GM10266 (cell line): ENCODE results near the gene MAP3K2.

Experiments used
- DNase-seq: peaks from one replicate; pipeline ENCODE4 v3.0.0; 2012; ENCODE audit errors: extremely low spot score
- TF ChIP-seq, protein P1 (sequence below): IDR thresholded peaks from 2 replicates; pipeline ENCODE4 v1.5.1; 2012; ENCODE audit warnings: mild to moderate bottlenecking, low read depth; ENCODE audit not compliant: control insufficient read depth, insufficient read depth; ENCODE audit errors: missing control alignments

MAP3K2 gene

DNA sequence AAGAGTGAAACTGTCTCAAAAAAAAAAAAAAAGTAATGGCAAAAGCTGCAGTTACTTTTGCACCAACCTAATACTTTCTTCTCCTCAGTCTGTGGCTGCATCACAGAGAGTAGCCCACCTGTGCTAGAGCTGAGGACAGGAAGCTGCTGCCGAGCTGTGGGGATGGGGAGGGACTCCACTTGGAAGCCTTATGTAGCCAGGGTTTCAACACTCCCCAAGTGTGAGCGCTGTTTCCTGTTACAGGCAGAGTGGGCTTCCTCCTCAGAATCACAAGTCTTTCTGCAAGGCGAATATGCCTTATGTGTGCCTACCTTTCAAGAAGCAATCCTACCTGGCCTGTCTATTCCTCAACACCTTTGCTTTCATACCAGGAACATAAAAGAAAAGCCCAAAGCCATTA, 131.4 kb downstream of the MAP3K2 start:
- DNase-seq, result no peak
- TF ChIP-seq, protein P1, sequence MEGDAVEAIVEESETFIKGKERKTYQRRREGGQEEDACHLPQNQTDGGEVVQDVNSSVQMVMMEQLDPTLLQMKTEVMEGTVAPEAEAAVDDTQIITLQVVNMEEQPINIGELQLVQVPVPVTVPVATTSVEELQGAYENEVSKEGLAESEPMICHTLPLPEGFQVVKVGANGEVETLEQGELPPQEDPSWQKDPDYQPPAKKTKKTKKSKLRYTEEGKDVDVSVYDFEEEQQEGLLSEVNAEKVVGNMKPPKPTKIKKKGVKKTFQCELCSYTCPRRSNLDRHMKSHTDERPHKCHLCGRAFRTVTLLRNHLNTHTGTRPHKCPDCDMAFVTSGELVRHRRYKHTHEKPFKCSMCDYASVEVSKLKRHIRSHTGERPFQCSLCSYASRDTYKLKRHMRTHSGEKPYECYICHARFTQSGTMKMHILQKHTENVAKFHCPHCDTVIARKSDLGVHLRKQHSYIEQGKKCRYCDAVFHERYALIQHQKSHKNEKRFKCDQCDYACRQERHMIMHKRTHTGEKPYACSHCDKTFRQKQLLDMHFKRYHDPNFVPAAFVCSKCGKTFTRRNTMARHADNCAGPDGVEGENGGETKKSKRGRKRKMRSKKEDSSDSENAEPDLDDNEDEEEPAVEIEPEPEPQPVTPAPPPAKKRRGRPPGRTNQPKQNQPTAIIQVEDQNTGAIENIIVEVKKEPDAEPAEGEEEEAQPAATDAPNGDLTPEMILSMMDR, result no peak

DNA sequence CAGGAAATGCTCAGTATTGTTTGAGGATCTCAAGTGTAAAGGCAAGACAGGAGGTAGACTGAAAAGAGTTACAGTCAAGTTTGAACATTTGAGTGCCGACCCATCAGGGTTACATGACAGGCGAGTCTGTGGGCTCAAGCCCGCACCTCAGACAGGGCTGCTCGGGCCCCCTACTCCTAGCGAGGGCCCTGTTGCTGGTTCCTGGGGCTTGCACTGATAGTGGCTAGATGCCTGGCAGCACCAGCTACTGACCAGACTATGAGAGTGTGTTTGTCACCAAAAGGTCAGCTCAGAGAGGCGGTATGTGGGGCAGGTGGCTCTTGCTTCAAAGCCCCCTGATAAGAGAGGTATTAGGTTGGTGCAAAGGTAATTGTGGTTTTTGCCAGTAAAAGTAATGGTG, 132.1 kb downstream of the MAP3K2 start:
- no peak for DNase-seq
- TF ChIP-seq, protein P1, result no peak

DNA sequence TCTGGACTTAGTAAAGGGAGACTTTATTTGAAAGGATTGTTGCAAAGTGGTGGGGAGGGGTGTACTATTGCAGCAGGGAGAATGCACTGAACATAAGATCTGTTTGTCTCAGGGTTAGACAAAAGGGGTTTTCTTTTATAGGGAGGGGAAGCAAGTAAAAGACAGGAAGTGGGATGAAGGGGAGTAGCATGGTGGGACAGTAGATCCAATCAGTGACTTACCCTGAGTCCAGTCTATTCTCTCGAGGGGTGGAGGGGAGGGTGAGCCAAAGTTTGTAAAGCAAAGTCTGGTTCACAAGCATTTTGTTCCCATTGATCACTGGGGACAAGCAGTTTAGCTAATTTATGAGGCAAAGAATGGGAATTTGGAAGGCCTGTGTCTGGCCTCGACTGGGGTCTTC, 132.6 kb downstream of the MAP3K2 start:
- TF ChIP-seq, protein P1, result no peak
- no peak for DNase-seq

DNA sequence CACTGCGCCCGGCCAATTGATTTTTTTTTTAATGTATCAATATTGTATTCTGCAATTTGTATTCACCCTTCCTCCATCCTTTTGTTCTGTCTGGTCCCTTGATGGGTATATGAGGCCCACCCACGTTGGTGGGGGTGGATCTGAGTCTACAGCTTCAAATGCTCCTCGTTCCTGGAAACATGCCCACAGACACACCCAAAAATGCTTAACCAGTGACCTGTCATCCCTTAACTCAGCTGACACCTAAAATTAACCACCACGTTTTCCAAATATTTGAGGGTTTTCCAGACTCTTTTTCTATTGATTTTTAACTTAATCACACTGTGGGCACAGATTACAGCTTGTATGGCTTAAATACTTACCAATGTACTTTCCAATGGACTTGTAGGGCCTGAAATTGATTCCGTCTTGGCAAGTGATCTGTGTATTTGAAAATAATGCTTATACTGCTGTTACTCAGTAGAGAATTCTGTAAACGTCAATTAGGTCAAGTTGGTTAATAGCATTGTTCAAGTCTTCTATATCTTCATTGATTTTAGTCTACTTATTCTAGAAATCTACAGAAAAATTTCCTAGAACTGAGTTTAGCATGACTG, 133.3 kb downstream of the MAP3K2 start:
- no peak for DNase-seq
- TF ChIP-seq, protein P1, result no peak
